Measurements from ENCODE around the gene SARDH. TPM values are rescaled to one million over a fixed set of nuclear protein-coding genes. Genes with fewer than 3 reads are reported as not detected.
"Not testable (repeated sequence)": the region's sequence is repeated elsewhere in the genome, so short reads cannot be mapped to it uniquely, and the experiment has no call there.

SARDH gene
- polyA plus RNA-seq, 3 donors from 2014 or later: 0.08 to 6.8 (median 1.2) TPM

DNA sequence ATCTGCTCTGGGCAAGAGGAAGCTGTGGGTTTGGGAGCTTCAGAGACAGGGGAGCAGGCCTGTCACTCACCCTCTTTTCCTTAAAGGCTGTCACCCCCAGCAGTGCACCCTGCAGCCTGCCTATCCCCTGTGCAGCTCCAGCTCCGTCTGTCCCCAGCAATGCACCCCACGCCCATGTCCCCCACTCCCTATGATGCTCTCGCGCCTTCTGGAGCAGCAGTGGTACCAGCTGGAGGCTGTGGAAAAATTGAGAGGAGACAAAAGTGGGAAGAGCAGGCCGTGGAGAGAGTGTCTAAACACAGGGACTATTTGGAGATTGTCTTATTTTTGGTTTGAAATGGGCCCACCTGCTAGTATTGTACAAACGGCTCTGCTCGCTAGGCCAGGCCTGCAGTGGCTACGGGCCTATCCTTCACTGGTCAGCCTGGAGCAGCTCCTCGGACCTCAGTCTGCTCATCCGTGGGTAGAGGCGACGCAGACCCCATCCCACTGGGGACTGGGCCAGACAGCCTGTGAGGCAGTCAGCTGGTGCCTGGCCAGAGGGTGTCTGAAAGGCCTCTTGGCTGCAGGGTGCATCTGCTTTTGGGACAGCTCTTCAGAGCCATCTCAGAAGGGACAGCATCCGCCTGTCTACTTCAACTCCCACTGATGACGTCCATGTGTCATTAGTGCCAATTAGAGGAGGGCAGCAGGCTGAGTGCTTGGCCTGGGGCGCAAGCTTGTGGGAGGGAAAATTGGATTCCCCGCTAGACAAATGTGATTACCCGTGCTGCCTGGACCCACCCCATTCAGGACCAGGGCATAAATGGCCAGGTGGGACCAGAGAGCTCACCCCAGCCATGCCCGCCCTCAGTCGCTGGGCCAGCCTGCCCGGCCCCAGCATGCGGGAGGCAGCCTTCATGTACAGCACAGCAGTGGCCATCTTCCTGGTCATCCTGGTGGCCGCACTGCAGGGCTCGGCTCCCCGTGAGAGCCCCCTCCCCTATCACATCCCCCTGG is 102.3 kb downstream of the SARDH start, which contains the start of gene DBH:
Gene DBH, plus strand, starts transcription at position 831 of the 999 bp plus-strand sequence. Its CDS starts 9 bp downstream, at position 840.
- H3K36me3 Mint-ChIP-seq: no peaks in the 10 kb centered on the region
- no peak within 1 kb of the TSS for H3K4me3 Mint-ChIP-seq
- no peak for DNase-seq
- no peaks in the 10 kb centered on the region for H3K4me1 Mint-ChIP-seq
- no peak within 1 kb of the TSS for H3K27ac Mint-ChIP-seq
- peaks cover 4 to 9% (median 4%) of the 10 kb centered on the region in 3 donors for H3K27me3 Mint-ChIP-seq (ENCODE audit: low read depth in 3 of 3)
- H3K9me3 Mint-ChIP-seq: no peaks in the 10 kb centered on the region

DNA sequence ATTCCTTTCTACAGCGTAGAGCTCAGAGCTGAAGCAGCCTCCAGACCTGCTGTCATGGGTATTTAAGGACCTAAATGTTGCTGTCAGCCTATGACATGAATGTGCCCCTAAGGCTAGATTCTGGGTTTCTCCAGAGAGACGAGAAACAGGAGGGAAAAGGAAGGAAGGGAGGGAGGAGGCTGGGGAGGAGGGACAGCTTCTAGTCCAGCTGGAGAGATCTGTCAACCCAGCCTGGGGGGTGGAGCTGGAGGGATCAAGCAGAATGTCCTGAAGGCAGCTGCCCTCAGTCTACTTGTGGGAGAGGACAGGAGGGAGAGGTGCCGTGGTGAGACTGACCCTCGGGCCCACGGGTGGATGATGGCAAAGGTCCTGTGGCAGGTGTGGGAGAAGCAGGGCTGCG is 103.1 kb downstream of the SARDH start:
- no peaks in the 10 kb centered on the region for H3K9me3 Mint-ChIP-seq
- H3K4me3 Mint-ChIP-seq: no peak overlapping the region
- no peaks in the 10 kb centered on the region for H3K4me1 Mint-ChIP-seq
- DNase-seq: no peak
- no peak overlapping the region for H3K27ac Mint-ChIP-seq
- no peaks in the 10 kb centered on the region for H3K36me3 Mint-ChIP-seq
- H3K27me3 Mint-ChIP-seq (ENCODE audit: low read depth in 3 of 3): peaks cover 3 to 11% (median 4%) of the 10 kb centered on the region in 3 donors

DNA sequence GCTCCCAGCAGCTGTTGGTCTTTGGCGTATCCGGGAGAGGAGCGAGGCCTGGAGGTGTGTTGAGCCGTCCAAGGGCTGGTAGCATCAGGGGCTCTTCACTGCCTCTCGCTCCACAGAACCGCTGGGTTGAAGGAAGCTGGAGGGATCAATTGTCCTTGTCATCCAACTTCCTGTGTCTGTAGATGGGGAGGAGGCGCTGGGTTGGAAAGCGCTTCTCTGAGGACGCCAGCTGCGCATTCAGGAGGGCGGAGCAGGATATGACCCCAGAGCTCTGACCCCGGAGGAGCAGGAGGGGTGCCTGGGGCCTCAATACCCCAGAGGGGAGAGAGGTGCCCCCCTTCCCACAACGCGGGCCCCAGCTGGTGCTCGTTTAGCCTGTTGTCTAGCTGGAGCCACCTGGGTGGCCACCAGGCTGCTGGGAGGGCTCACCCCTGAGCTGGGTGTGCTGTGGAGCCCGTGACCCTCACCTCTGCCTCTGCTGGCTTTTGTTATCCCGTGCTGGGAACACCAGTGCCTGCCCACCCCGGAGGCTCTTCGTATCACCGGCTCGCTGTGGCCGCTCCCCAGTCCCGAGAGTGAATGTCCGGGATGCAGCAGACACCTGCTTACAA is 104.0 kb downstream of the SARDH start:
- no peak overlapping the region for H3K4me3 Mint-ChIP-seq
- H3K4me1 Mint-ChIP-seq: no peaks in the 10 kb centered on the region
- DNase-seq: no peak
- H3K36me3 Mint-ChIP-seq: no peaks in the 10 kb centered on the region
- H3K27me3 Mint-ChIP-seq (ENCODE audit: low read depth in 3 of 3): peaks cover 3 to 11% (median 4%) of the 10 kb centered on the region in 3 donors
- H3K27ac Mint-ChIP-seq: no peak overlapping the region
- H3K9me3 Mint-ChIP-seq: no peaks in the 10 kb centered on the region

- H3K9me3 Mint-ChIP-seq: no peaks in the 10 kb centered on the region
- H3K27ac Mint-ChIP-seq: no peak overlapping the region
- no peaks in the 10 kb centered on the region for H3K36me3 Mint-ChIP-seq
- no peaks in the 10 kb centered on the region for H3K4me1 Mint-ChIP-seq
- DNase-seq: no peak
- H3K4me3 Mint-ChIP-seq: no peak overlapping the region
- peaks cover 3 to 10% (median 4%) of the 10 kb centered on the region in 3 donors for H3K27me3 Mint-ChIP-seq (ENCODE audit: low read depth in 3 of 3)
Measured at GRCh38 chr9:133633681-133634080, 104.5 kb downstream of the SARDH start.

GRCh38 chr9:133632806-133633680 is 105.1 kb downstream of the SARDH start:
- Mint-ChIP-seq H3K4me1 (no peaks in the 10 kb centered on the region), H3K27me3 (ENCODE audit: low read depth in 3 of 3) (peaks cover 1 to 11% (median 4%) of the 10 kb centered on the region in 3 donors), H3K27ac (no peak overlapping the region), H3K36me3 (no peaks in the 10 kb centered on the region), H3K4me3 (no peak overlapping the region), H3K9me3 (no peaks in the 10 kb centered on the region)
- no peak for DNase-seq

GRCh38 chr9:133631111-133631510 is 107.0 kb downstream of the SARDH start:
- Mint-ChIP-seq H3K27ac (no peak overlapping the region), H3K4me3 (no peak overlapping the region), H3K4me1 (no peaks in the 10 kb centered on the region), H3K36me3 (peaks cover 0 to 5% (median 3%) of the 10 kb centered on the region in 3 donors), H3K9me3 (peaks cover 2 to 6% (median 4%) of the 10 kb centered on the region in 6 donors), H3K27me3 (ENCODE audit: low read depth in 3 of 3) (peaks cover 1 to 16% (median 7%) of the 10 kb centered on the region in 3 donors)
- no peak for DNase-seq

DNA sequence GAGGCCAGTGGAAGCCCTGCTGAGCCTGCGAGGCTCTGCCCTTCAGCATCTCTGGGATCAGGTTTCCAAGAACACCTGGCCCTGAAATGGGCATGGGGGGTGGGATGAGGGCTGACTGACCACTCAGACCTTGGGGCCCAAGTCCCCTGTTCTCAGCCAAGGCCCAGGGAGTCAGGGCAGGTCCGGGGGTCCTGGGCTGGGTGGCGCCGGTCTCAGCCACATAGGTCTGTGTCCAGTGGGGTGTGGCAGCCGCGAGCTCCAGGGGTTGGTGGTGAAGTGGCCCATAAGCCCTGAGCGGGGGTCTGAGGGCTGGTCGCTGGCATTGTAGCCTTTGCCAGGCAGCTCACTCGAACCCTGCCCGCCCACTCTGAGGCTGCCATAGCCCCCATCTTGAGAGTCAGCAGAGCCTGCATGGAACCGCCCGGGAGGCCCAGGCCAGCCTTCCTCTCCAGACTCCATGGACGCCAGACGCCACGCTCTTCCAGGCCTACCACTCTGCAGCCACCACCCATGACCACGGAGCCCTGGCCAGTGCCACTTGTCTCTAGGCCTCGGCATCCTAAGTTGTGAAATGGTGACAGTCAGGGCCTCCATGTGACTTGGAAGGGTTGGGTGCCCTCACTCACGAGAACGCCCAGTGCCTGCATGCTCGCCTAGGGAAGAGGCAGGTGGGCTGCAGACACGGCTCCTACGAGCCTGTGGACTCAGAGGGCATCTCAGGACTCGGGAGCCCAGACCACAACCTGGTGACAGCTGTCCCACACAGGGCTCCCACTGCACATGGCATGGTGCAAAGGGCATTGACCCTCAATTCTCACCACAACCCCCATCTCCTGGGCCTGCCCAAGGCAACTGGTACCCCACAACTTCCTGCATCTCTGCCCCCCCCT is 108.7 kb downstream of the SARDH start:
- H3K36me3 Mint-ChIP-seq: peaks cover 0 to 6% (median 6%) of the 10 kb centered on the region in 3 donors
- no peak for DNase-seq
- H3K4me3 Mint-ChIP-seq: no peak overlapping the region
- H3K9me3 Mint-ChIP-seq: peaks cover 5 to 14% (median 9%) of the 10 kb centered on the region in 6 donors
- no peaks in the 10 kb centered on the region for H3K4me1 Mint-ChIP-seq
- peaks cover 1 to 14% (median 9%) of the 10 kb centered on the region in 3 donors for H3K27me3 Mint-ChIP-seq (ENCODE audit: low read depth in 3 of 3)
- H3K27ac Mint-ChIP-seq: no peak overlapping the region

- Mint-ChIP-seq H3K4me3 (no peak overlapping the region), H3K27me3 (ENCODE audit: low read depth in 3 of 3) (peaks cover 1 to 13% (median 13%) of the 10 kb centered on the region in 3 donors), H3K9me3 (peaks cover 5 to 16% (median 9%) of the 10 kb centered on the region in 6 donors), H3K36me3 (peaks cover 0 to 8% (median 6%) of the 10 kb centered on the region in 3 donors), H3K27ac (no peak overlapping the region), H3K4me1 (no peaks in the 10 kb centered on the region)
- DNase-seq: no peak
Measured at GRCh38 chr9:133628766-133629165, 109.4 kb downstream of the SARDH start.

DNA sequence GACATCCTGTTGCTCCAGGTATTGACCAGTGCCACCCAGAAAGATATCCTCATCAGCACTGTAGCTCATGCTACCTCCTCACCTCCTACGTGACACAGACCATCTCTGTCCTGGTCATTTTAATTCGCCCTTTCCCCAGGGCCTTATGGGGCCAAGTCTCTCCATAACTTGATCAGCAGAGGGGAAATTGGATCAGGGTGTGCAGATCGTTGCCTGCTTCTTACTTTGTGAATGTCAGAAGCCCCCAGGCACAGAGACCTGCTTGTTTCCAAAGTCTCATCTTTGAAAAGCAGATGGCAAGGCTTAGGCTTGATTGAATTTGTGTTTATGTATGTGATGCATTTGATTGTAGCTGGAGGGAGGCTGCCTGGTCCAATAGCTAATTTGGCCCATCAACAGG is 110.8 kb downstream of the SARDH start:
- no peak for DNase-seq
- H3K27me3 Mint-ChIP-seq (ENCODE audit: low read depth in 3 of 3): peaks cover 1 to 18% (median 14%) of the 10 kb centered on the region in 3 donors
- H3K9me3 Mint-ChIP-seq: peaks cover 5 to 16% (median 9%) of the 10 kb centered on the region in 6 donors

GRCh38 chr9:133626008-133626407 is 112.1 kb downstream of the SARDH start:
- peaks cover 1 to 18% (median 12%) of the 10 kb centered on the region in 3 donors for H3K27me3 Mint-ChIP-seq (ENCODE audit: low read depth in 3 of 3)
- H3K4me1 Mint-ChIP-seq: peaks cover 9 to 11% of the 10 kb centered on the region in 2 donors

More for the DNA sequence above, 110.8 kb downstream of the SARDH start:
- H3K4me1 Mint-ChIP-seq: peaks cover 0 to 2% of the 10 kb centered on the region in 2 donors
- H3K36me3 Mint-ChIP-seq: peaks cover 0 to 8% (median 6%) of the 10 kb centered on the region in 3 donors
- no peak overlapping the region for H3K27ac Mint-ChIP-seq
- H3K4me3 Mint-ChIP-seq: no peak overlapping the region

GRCh38 chr9:133622555-133622954 is 115.6 kb downstream of the SARDH start:
- Mint-ChIP-seq H3K4me3 (no peak overlapping the region), H3K36me3 (peaks cover 0 to 8% (median 6%) of the 10 kb centered on the region in 3 donors), H3K27ac (peak overlapping the region in 1 of 6 donors; percentile 28), H3K9me3 (peaks cover 7 to 16% (median 9%) of the 10 kb centered on the region in 6 donors), H3K27me3 (ENCODE audit: low read depth in 3 of 3) (peaks cover 0 to 13% (median 11%) of the 10 kb centered on the region in 3 donors), H3K4me1 (peaks cover 36 to 43% of the 10 kb centered on the region in 2 donors)
- DNase-seq: no peak

More at GRCh38 chr9:133626008-133626407, 112.1 kb downstream of the SARDH start:
- not testable (repeated sequence) for H3K4me3 Mint-ChIP-seq, H3K36me3 Mint-ChIP-seq, H3K27ac Mint-ChIP-seq, DNase-seq
- peaks cover 7 to 16% (median 9%) of the 10 kb centered on the region in 6 donors for H3K9me3 Mint-ChIP-seq

DNA sequence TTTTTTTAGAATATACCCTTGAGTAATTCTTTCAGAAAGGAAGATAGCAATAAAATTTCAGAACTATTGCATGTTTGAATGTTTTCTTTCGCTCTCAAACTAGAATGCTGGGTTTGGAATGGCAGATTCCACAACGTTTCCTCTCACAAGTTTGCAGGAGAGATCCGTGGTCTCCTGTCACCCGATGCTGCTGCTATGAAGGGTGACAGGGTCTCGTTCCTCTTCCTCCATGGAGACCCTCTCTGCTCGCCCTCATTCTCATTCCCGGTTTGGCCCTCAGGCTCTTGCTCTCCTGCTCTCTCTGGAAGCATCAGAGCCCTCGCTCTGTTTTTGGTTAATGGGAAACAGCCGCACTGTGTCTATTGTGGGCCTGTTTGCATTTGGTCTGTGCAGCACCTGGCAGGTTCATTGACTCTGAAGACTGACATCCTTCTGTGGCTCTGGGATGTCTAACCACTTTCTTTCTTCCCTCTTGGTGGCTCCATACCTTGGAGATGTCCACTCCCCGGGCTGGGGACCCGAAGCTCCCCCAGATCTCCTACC is 116.4 kb downstream of the SARDH start:
- DNase-seq: no peak
- Mint-ChIP-seq H3K27ac (peak overlapping the region in 2 of 6 donors; percentile 28 to 64), H3K27me3 (ENCODE audit: low read depth in 3 of 3) (peaks cover 0 to 14% (median 12%) of the 10 kb centered on the region in 3 donors), H3K9me3 (peaks cover 7 to 16% (median 9%) of the 10 kb centered on the region in 6 donors), H3K4me1 (peaks cover 36 to 43% of the 10 kb centered on the region in 2 donors), H3K36me3 (peaks cover 0 to 8% (median 6%) of the 10 kb centered on the region in 3 donors), H3K4me3 (peak overlapping the region in 1 of 5 donors; percentile 7)

Measured in immature natural killer cell (primary cell).